Non-pigmented ciliary epithelial cell (primary cell): ENCODE measurements around the gene RAB3GAP2.
"Not testable (repeated sequence)": the region's sequence is repeated elsewhere in the genome, so short reads cannot be mapped to it uniquely, and the experiment has no call there.

Experiments
- DNase-seq: peaks from one replicate; pipeline ENCODE4 v3.0.0-alpha.2; 2010; ENCODE audit warnings: low read depth

Gene RAB3GAP2

DNA sequence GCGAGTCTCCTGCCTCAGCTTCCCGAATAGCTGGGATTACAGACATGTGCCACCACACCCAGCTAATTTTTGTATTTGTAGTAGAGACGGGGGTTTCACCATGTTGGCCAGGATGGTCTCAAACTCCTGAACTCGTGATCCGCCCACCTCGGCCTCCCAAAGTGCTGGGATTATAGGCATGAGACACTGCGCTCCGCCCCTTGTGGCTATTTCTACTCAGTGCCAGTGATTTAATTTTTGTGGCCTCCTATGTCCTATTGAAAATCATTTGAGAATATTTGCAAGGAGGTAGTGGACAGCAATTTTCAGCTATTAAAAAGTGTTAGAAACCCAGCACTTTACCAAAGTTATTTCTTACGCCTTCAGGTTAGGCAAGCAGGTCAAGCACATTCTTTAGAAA is 36.0 kb downstream of the RAB3GAP2 start:
- DNase-seq = not testable (repeated sequence)

DNA sequence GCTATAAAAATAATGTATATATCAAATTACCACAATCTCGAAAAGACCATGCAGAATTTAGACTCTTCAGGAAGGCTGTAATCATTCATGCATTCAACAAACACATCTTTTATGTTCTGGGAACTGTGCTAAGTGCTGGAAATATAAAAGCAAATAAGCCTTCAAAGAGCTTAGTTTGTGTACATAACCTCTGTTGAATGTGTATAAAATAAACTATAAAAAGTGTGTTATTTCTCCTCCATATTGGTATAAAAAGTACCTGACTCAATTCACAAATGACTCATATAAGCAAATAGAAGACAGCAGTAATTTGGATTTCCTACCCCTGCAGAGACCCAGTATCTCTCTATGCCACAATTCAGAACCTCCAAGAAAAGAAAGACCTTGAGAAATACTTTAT is 36.8 kb downstream of the RAB3GAP2 start:
- no peak for DNase-seq

GRCh38 chr1:220233927-220234326 is 38.3 kb downstream of the RAB3GAP2 start:
- no peak for DNase-seq

DNA sequence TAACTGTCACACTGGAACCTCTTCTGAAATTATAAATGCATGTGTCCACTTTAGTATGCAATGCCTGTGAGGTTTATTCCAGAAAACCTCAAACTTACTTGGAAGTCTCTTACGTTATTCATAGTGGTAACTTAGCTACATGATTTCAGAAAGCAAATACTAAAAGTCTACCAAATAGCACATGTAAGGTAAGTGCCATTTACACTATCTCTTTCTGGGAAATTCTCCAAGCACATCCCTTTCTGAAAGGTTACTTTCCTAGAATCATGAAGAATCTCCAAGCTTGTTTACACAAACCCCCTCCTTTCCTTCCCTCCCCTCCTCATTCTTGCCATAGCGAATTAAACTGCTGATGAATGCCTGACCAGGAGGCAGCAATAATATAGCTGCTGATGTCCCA is 42.5 kb downstream of the RAB3GAP2 start:
- no peak for DNase-seq

DNA sequence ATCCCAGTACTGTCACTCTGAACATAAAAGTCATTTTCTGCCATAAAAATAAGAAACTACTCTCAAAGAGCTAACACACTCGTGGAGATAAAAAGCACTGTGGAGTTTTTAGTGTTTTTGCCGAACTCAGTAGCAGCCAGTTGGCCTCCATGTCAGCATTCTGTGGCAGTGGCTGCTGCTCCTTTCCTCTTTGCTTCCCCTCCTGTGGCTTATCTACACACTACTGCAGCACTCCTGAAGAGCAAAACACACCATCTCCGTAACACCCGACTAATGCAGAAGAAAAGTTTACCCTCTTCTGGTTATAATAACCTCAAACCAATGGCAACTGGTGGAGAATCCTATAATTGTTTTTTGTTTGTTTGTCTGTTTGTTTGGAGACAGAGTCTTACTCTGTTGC is 44.9 kb downstream of the RAB3GAP2 start:
- DNase-seq = no peak

GRCh38 chr1:220226752-220227151 is 45.5 kb downstream of the RAB3GAP2 start:
- no peak for DNase-seq

- DNase-seq = no peak
Observed at GRCh38 chr1:220225957-220226356, 46.3 kb downstream of the RAB3GAP2 start.

DNA sequence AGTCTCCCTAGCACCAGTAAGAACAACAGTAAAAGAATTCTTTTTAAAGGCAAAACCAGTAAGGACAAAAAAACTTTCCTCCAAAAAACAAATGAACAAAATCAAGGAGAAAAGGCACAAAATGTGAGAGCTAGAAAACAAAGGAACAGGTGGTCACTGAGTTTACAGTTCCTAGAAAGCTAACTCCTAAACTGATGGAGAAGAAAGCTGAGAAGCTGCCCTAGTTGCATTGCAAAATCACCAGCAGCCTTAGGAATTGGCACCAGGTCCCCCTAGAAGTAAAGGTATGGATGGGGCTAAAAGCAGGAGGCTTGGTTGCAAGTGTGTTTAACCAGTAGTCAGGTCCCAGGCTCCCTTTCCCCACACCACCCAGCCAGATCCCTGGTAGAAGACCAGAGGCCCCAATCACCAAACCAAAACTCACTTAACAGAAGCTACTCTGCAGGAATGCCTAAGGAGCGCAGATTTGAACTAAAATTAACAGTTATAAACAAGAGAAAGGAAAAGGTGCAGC is 47.6 kb downstream of the RAB3GAP2 start:
- DNase-seq = no peak

DNA sequence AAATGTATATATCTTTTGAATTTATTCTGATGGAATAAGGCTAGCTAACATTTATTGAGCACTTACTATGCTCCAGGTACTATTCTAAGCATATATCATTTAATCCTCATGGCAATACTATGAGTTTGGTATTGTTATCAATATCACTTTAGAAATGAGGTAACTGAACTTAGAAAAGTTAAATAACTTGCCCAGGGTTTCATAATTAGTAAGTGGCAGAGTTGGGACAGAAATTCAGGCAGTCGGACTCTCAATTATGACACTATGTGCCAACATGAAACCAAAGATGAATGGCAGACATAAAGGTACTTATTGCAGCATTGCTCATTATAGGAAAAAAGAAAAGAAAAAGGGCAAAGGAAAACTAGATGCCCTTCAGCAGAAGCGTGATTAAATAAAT is 48.2 kb downstream of the RAB3GAP2 start:
- no peak for DNase-seq

DNA sequence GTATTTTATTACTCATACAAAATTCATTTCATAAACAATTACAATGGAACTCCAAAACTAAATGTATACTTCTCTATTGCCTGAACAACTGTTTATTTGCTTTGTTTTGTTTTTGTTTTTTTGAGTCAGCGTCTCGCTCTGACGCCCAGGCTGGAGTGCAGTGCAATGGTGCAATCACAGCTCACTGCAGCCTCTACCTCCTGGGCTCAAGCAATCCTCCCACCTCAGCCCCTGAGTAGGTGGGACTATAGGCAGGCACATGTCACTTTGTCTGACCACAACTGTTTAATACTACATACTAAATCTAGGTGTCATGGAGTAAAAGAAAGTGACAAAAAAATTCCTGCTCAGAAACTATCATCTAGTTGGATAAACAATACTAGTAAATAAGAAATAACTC is 49.3 kb downstream of the RAB3GAP2 start:
- DNase-seq = no peak

DNA sequence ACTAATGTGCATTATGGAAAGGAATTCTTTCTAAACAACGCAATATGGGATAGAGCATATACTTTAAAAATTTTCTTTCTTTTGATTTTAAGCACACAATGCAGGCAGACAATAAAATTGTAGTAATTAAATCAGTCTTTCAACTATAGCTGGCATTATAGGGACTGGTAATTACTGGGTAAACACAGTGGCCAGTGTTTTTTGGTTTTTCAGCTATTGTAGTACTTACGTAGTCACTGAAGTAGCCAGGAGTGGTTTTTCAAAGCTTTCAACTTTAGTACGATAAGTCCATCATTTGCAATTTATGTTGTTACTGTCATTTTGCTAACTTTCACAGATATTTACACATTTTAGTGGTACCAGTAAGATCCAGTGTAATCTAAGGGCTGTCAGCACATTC is 50.6 kb downstream of the RAB3GAP2 start:
- no peak for DNase-seq

- no peak for DNase-seq
Observed at GRCh38 chr1:220221269-220221668, 51.0 kb downstream of the RAB3GAP2 start.

DNA sequence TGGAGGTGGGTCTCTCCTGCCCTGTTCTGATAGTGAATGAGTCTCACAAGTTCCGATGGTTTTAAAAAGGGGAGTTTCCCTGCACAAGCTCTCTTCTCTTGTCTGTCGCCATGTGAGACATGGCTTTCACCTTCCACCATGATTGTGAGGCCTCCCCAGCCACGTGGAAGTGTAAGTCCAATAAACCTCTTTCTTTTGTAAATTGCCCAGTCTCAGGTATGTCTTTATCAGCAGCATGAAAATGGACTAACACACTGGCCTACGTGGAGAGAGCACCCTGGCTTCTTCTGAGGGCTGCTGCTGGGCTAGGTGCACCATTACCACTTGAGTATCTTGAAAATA is 51.6 kb downstream of the RAB3GAP2 start:
- DNase-seq = not testable (repeated sequence)

DNA sequence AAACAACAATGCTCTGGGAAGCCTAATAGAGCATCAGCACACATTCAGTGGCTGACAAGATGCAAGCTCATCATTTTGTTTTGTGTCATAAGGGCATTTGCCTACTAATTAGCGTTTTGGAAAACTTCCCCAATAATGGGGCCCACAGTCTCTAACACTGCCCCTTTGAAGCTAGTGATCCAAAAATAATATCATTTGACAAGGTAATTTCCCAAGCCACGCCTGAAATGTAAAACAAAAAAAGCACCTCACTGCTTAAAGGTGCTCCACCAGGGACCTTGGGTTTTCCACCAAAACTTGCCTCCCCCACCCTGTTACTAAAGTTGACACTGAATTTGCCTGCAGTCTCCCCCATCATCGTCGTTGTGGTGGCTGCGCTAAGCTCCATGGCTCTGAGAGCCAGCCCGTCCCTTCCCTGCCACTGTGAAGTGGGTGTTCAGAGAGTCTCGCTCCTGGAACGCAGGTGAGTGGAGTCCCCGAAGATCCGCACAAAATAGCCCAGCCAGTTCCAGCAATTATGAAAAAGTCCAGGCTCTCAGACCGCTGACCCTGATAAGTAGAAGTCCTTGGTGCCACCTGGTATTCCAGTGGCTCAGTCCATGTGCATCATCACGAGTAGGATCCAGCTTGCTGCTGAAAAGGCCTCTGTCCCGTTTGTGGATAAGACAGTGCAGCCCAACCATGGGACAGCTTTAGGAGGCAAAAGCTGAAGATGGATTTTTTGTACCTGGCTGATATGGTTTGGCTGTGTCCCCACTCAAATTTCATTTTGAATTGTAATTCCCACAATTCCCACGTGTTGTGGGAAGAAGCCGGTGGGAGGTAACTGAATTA is 52.2 kb downstream of the RAB3GAP2 start:
- no peak for DNase-seq

DNA sequence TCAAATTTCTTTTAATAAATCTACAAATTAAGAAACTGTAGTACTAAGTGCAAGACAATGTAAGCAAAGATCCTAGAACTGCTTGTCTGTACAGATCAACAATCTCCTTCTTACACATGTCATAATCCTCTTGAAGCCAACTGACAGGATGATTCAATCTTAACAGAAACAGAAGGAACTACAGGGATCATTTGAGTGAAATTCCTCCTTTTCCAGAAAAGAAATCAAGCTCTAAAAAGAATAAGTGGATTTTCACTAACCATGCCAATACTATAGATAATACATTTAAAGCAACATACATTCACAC is 53.2 kb downstream of the RAB3GAP2 start:
- no peak for DNase-seq

- peak; percentile 35 for DNase-seq
Observed at GRCh38 chr1:220218397-220219135, 53.7 kb downstream of the RAB3GAP2 start.

DNA sequence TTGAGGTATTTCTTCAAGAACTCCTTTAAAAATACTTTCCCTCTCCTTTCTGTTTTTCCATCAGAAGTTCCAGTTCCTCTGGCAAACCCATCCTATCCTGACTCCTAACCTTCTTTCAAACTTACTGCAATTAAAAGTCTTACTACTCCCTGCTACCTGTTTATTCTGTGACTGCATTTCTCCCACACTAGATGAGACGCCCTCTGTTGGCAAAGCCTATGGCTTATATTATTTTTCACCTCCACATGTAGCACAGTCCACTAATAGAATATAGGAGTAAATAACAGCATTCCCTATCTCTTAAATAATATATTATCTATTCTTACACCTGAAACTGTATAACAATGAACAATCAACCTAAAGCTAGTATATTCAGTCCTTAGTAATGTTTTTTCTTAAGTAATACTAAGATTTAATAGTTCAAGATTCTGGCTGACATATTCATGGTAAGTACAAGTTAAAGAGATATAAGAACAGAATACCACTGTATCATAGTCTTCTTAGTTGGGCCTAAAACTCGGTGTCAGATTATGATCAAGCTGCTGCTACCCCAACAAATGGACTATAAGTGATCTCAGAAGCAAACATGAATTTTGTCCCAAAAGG is 54.8 kb downstream of the RAB3GAP2 start:
- no peak for DNase-seq

- DNase-seq = no peak
Observed at GRCh38 chr1:220213382-220213983, 58.8 kb downstream of the RAB3GAP2 start.

DNA sequence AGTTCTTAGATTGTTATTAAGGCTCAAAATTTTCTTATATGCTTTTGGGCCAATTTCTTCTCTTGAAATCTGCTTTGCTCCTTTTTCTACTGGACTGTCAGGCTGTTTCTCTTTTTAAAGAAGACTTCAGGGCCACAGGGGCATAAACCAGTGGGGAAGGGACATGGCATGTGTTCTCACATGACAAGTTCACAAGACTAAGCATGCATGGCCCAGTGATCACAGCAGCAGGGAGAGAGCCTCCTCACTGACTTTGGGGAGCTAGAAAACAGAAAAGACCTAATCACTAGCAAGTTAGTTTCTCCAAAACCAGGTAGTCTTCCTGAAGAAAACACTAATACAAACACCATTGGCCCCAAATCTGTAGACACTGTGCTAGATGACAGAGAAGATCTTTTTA is 64.8 kb downstream of the RAB3GAP2 start:
- DNase-seq = no peak

DNA sequence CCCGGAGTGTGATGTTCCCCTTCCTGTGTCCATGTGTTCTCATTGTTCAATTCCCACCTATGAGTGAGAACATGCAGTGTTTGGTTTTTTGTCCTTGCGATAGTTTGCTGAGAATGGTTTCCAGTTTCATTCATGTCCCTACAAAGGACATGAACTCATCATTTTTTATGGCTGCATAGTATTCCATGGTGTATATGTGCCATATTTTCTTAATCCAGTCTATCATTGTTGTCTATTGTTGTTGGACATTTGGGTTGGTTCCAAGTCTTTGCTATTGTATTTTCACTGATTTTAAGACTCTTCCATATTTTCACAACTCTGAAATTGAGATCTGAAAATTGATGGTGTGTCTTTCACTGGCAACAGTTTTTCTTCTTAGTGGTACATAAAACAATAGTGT is 67.5 kb downstream of the RAB3GAP2 start:
- not testable (repeated sequence) for DNase-seq

- no peak for DNase-seq
Observed at GRCh38 chr1:220203816-220204215, 68.4 kb downstream of the RAB3GAP2 start.

GRCh38 chr1:220198186-220199005 is 73.9 kb downstream of the RAB3GAP2 start:
- DNase-seq = no peak
